HG02798 (cell line): ENCODE measurements around the gene RPP25.

Source experiments
- ATAC-seq: cut with Tn5 transposase; IDR thresholded peaks from one replicate; pipeline ENCODE4 v1.9.1; 2021; ENCODE audit warnings: mild to moderate bottlenecking; ENCODE audit not compliant: unreplicated experiment, poor library complexity

Gene RPP25, protein sequence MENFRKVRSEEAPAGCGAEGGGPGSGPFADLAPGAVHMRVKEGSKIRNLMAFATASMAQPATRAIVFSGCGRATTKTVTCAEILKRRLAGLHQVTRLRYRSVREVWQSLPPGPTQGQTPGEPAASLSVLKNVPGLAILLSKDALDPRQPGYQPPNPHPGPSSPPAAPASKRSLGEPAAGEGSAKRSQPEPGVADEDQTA

DNA sequence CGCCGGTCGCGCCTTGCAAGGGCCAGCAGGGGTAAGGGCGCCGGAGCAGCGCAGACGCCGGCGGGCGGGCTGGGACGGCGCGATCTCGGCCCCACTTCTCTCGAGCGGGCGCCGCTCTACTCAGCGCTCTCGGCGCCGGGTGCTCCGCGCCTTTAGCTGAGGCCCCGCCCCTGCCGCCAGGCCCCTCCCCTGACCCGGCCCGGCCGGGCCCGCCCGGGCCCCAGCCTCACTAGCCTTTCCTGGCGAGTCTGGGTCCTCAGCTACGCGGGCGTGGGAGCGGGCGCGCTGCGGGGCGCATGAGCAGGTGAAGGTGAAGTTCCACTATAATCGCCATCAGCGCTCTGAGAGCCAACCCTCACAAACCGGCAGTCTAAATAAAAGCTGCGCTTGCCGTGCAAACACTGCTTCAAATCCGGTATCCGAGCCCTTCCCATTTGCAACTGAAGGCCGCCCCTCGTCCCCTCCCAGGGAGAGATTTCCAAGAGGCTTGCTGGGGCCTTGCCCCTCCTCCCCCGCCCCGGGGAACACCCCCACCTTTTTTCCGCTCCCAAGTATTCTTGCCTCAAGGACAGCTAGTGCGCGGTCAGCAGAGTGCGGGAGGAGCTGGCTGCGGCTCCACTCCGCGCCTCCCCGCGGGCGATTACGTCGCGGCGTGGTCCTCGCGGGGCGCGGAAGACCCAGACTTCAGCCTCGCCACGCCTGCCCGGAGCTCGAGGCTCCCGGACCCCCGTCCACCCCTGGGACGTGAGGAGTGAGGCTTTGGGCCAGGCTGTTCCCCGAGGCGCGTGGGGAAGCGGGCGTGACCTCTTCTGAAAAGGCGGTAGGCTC is at the start of gene RPP25:
TSS of gene RPP25 (minus strand) at position 125 of the 828 bp plus-strand sequence. CDS start 189 bp downstream, outside the sequence.
- peak; percentile 82 for ATAC-seq

DNA sequence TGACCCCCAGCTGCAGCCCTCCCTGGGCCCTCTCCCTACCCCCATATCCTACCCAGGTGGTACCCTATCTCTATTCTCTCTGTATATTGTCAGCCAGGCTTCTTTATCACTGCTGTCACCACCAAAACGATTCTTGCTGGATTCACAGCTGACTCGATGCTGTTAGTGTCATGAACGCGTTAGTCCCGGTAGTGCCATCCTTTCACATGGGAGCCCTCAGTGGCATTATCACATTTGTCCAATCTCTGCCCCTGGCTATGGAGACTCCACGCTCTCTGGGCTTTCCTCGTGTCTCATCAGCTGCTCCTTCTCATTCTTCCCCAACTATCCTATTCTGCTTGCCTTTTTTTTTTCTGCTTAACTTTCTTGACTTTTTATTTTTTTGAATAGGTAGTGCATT is 45.8 kb upstream of the RPP25 start:
- no peak for ATAC-seq

DNA sequence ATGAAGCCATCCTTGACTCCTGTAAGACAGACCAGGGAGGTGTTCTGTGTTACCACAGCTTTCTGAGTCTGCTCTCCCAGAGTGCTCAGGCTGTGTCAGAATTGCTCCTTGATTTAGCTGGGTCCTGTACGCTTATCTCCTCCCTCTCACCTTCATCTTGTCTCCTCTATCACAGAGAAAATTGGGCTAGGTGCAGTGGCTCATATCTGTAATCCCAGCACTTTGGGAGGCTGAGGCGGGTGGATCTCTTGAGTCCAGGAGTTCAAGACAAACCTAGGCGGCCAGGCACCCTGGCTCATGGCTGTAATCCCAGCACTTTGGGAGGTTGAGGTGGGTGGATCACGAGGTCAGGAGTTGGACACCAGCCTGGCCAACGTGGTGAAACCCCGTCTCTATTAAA is 44.7 kb upstream of the RPP25 start:
- ATAC-seq, result no peak

DNA sequence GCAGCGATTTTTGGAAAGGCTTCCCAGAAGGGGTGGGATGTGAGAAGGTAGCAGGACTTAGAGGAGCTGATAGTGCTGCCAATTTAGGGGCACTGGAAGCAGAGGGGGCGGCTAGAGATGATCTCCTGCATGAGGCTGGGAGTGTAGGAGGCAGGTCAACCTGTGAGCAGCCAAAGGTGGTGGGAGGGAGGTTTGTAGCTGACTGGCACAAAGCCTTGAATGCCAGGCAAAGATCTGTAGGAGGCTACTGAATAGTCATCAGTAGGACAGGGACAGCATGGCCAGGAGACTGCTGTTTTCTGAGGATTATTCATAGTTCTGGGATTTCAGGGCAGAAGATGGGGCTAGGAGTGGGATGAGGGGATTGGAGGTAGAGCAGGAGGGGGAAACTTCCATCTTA is 41.0 kb upstream of the RPP25 start:
- ATAC-seq, result no peak

DNA sequence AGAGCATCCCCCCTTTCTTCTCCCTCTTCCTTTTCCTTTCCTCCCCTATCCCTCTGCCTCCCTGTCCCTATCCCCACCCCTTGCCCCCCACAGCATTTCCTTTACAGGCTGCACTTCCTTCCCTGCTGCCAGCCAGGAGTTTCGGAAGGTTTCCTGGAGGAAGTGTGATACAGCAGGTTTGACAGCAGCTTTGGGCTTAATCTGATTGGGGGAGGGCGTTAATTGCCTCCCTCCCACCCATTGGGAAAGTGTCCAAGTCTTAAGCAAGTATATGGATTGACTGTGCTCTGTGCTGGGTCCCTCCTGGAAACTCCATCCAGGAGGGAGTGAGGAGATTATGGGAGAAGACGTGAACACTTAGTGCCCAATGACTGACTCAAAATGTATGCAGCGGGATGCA is 40.6 kb upstream of the RPP25 start:
- no peak for ATAC-seq

DNA sequence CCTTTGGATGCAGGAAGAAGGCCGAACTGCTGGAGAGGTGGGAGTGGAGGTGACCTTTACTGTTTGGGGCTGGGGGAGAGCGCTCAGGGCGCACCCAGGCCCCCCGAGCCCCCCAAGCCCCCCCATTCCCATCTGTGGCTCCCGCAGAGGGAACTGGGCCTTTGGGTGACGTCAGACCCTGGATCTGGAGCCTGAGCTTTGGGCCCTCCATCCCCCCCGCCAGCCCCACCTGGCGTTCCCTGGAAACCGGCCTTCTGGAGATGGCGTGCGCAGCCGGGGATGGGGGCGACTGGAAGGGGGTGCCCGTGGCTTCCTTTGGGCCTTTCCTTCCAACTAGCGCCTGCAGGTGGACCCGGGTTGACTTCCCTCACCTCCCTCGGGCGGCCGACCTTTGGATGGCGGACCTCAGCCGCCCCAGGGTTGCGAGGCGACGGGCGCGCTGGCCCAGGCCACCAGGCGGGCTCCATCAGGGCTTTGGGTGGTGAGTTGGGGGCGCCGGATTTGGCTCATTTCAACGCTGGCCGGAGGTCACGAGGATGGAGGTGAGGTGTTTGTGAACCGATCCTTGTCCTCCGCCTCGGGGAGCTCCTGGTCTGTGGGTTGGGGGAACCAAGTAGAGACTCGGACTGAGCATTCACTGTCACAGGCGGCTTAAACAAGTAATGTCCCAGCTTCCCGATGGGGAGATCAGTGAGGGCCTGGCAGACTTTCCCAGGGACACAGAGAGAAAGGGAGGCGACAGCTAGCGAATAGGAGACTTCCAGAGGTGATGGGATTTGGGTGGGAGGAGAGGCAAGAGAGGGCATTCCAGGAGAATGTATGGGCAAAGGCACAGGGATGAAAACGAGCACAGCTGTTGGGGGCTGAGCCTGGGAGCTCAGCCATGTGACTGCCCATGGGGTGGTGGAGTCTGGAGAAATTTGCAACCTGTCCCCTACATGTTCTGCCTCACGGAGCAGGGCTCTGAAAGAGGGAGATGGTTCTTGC is 39.5 kb upstream of the RPP25 start:
- ATAC-seq, result no peak

DNA sequence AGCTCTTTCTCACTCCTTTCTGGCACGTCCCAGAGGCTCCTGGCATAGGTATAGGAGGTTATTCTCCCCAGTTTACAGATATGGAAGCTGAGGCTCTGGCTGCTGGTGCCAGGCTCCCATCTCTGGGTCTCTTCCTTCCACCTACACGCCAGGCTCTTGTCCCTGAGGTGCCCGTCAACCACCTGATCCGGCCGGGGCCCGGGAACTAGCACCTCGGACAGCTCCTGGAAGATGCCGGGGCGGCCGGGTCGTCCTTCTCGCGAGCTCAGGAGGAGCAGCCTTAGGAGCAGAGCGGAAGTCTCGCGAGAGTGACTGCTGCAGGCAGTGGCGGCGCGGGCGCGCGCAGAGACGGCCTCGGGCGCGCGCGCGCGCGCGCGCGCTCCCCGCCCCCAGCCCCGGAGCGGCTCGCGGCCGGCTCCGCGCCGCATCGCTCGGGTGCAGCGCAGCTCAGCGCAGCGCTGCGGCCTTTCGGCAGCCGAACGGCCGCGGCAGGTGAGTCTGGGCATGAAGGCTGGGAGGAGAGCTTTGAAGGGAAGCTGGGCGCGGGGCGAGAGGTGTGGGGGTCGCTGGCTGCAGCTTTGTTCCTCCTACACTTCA is 38.7 kb upstream of the RPP25 start, which contains the start of gene SCAMP5:
TSS of gene SCAMP5 (plus strand) at position 382 of the 597 bp plus-strand sequence. CDS start 16,277 bp downstream, outside the sequence.
- ATAC-seq, result peak; percentile 83

DNA sequence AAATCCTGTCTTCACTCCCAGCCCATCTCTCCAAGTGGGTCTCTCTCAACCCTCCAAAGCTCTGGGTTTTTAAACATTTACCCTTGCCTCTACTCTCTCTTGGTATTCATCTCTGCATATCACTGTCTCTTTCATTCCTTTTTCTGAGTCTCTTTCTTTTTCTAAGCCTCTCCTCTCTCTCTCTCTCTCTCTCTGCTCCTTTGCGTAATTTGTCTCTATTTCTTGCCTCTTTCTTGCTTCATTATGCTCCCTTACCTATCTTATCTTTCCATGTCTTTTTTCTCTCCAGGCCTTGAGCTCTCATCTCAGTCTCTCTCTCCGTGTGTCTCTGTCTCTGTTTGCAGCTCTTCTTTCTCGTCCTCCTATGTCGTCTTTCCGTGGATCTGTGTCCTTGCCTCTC is 38.1 kb upstream of the RPP25 start:
- ATAC-seq, result no peak

DNA sequence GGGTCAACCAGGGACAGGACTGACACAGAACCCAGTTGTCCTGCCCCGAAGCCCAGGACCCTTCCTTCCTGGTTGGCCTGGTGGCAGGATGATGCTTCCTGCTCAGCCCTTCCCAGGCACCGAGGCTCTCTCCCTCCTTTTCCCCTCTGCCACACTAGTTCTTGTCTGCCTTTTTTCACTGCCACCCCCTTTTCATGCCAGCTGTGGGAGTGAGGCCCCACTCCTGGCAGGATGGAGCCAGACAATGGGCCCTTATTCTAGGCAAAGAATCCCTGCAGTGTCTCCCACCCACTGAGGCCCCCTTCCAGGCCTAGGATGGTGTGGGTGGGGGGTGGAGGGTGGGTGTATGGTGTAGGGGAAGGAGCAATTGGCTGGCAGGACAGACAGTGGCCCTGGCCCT is 37.7 kb upstream of the RPP25 start:
- no peak for ATAC-seq

DNA sequence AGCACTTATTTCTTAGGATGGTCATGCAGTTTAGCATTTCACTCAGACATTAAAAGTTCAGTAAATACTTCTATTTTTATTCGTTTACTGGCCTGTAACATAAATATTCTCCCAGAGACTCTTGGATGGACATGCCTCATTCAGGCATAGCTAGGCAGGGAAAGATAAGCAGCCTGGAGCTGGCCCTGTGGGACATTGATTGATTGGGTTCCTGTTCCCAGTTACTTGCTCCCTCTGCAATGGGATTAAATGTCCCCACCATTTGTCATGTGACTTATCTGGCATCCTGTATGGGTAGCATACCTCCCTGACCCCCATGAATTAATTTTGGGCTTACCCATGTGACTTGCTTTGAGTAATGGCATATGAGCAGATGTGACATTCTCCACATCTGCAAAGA is 36.0 kb upstream of the RPP25 start:
- ATAC-seq, result no peak

DNA sequence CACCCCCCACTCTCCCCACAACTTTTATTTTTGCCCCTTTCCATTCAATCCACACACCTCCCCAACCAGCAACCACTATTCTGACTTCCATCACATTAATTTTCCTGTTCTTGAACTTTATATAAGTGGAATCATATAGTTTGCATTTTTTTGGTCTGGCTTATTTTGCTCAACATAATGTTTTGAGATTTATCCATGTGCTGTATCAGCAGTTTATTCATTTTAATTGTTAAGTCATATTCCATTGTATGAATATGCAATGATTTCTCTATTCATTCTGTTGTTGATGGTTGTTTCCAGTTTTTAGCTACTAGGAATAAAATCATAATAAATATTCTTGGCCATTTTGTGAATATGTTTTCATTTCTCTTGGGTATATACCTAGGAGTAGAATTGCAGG is 33.0 kb upstream of the RPP25 start:
- ATAC-seq, result no peak

DNA sequence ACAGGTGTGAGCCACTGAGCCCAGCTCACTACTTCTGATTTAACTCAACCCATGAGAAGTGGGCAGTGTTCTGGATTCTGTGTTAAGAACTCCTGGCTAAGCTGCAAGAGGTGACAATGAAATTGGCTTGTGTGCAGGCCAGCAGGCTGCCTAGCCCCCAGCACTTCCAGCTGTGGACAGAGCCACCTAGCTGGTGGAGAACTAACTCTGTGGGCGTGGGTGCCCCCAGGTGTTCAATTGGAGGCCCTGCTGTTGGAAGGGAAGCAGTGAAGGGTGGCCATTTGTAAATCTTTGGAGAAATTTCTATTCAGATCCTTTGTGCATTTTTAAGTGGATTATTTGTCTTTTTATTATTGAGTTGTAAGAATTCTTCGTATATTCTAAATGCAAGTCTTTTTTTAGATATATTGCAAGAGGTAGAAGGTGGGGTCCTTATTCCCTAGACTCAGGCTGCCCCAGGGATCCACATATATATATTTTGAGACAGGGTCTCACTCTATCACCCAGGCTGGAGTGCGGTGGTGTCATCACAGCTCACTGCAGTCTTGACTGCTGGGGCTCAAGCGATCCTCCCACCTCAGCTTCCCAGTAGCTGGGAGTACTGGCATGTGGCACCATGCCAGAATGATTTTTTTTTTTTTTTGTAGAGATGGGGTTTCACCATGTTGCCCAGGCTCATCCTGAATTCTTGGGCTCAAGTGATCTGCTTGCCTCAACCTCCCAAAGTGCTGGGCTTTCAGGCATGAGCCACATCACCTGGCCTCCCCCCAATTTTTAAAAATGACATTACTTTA is 31.6 kb upstream of the RPP25 start:
- peak; percentile 51 for ATAC-seq

DNA sequence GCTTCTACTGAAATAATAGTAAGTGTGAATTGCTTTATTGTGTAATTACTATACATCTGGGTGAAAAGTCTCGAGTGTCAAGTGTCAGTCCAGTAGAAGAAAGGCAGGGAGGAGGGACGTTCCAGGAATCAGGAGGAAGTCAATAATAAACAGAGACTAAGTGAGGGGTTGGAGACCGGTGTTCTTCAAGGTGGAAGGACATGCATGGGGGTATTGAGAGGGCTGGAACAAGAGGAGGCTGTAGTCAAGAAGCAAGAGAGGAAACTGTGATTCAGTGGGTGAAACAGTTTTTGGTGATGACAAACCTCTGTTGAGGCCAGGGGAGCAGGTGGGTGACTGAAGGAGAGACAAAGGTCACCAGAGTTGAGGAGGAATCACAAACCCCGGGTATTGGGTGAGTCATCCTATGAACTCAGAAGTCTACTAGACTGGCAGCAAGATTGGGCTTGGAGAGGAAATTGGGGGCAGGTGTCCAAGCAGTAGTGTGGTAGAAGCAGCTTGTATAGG is 27.2 kb upstream of the RPP25 start:
- ATAC-seq, result peak; percentile 51

DNA sequence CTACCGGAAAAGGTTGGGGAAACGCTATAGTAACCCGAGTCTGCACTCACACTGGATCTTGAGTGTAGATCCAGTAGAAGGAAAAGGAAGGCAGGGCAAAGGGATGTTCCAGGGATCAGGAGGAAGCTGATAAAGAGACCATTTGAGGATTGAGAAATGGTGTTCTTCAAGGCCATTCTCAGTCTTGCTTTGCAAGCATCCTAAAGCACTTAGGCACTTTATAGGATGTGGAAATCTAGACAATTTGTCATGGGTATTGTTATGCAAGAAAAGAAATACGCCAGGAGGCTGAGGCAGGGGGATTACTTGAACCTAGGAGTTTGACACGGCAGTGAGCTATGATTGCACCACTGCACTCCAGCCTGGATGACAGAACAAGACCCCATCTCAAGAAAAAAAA is 25.6 kb upstream of the RPP25 start:
- no peak for ATAC-seq

DNA sequence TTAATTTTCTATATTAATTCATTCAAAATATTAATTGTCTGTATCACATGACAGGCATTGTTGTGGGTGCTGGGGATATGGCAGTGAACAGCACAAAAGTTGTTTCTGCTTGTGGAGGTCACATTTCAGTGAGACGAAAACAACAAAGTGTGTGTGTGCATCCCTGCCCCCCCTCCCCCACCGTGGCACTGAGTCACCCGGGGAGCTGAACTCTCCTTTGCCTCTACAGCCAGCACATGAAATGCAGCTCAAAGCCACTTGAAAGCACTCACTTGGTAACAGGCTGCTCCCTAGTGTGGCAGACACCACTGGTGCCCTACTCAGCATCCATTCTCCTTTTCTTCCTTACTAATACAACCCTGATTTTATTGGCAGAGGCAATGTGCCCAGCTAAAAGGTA is 21.9 kb upstream of the RPP25 start:
- ATAC-seq, result no peak

DNA sequence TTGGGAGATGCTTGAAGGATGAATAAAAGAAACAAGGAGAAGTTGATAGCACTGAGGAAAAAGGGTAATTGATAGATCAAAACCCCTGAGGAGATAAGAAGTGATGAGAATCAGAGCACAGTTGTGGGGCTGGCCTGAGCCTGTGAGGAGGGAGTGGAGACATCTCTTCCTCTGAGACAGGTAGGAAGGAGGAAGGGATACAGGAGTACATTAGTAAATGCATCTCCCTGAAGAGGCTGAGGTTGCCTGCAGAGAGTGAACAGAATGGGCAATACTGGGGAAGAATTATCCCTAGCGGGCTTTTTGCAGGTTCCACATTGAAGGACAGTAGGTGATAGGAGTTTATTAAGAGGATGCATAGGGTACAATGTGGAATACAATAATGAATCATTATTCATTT is 21.5 kb upstream of the RPP25 start:
- no peak for ATAC-seq

DNA sequence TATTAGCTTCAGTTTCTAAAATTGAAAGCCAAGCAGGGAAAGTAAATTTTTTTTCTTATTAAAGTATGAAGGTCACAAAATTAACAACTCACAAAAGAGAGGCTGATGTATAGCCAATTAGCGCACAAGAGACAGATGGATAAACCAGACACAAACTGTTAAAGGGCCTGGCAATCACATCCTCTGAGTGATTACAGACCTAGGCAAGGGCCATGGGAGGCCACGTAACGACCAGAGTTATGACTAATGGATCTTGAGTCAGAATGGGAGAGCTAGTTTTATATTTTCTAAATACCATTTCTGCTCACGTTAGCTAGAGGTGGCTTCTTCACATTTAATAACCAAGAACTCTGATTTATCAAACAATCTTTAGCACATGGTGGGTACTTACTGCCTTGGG is 21.0 kb upstream of the RPP25 start:
- ATAC-seq, result no peak

DNA sequence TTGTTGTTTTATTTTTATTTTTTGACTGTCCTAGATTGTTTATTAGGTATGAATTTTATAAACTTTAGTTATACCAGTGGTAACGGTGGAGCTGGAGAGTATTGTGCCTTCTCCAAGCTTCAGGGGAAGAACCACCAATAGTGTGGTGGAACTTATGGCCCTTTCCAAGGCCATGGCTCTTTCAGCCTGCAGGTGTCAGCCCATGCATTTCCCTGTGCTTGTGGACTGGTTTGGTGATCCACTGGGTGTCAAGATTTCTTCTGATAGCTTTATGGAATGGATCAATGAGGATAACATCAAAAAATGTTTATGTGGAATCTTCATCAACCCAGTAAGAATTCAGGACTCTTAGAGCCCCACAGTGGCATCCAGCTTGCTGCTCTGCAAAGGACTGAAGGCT is 19.6 kb upstream of the RPP25 start:
- no peak for ATAC-seq

DNA sequence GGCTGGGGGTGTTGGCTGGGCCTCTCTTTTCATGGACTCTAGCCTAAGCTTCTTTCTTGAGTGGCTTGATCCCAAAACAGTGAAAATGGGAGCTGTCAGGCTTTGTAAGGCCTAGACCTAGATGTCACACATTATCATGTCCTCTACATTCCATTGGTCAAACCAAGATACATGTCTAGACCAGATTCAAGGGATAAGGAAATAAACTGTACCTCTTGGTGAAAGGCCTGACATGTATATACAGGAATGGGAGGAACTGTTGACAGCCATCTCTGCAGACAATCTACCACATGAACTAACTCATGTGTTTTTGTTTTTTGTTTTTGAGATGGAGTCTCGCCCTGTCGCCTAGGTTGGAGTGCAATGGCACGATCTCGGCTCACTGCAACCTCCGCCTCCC is 11.1 kb upstream of the RPP25 start:
- no peak for ATAC-seq
